GM18511 (cell line): ENCODE data around the gene C2CD2.
"Not testable (repeated sequence)": the region's sequence is repeated elsewhere in the genome, so short reads cannot be mapped to it uniquely, and the experiment has no call there.

ENCODE experiments used
- ATAC-seq: cut with Tn5 transposase; IDR thresholded peaks from one replicate; pipeline ENCODE4 v1.9.1; 2021; ENCODE audit warnings: mild to moderate bottlenecking, moderate library complexity; ENCODE audit not compliant: unreplicated experiment

The C2CD2 gene

DNA sequence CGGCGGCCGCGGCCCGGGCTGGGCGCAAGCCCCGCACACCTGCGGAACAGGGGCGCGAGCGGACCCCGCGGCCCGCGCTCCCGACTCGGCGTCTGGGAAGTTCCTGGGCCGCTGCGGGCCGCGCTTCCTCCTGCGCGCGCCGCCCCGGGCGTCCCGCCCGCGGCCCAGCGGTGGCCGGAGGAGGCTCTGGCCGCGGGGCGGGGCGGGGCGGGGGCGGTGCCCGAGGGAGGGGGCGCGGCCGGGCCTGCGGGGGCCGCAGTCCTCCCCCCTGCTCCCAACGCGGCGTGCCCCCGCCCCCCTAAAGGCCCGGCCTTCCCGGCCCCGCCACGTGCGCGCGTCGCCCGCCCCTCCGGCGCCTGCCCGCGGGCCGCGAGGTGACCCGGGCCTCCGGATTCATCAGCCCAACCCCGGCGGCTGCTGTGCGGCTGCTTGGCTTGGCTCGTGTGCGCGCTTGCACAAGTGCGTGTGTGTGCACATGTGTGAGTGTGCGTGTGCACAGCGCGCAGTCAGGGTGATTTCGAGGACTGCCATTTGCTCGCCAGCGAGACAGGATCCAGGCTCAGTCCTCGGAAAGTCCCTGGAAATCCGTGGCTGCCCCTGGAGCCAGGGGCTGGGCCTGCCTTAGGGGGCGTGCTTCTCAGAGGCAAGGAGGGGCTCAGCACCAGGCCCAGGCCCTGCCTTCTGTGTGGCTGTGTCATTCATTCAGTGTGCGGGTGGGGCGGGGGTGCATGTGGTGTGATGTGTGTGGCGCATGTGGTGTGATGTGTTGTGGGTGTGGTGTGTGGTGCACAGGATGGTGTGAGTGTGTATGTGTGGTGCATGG lies at the start of gene C2CD2:
Gene C2CD2 (minus strand): TSS at position 188 of the 823 bp plus-strand sequence. CDS start 370 bp downstream, outside the sequence.
- peak; percentile 65 for ATAC-seq

DNA sequence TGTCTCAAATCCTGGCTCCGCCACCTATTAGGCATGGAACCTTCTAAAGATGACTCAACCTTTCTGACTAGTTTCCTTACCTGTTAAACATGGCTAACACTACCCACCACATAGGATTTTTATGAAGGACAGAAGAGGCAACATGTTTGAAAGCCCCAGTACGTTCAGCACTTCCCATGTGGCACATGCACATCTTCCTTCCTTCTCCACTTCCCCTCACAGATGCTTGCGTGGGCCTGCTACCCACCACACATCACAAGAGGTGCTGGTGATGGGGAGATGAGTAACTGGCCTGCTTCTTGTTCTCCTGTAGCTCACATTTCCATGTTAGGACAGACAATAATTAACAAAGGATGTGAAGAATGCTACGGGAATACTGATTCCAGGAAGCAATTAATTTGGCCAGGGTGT lies 49.2 kb upstream of the C2CD2 start:
- ATAC-seq = no peak

DNA sequence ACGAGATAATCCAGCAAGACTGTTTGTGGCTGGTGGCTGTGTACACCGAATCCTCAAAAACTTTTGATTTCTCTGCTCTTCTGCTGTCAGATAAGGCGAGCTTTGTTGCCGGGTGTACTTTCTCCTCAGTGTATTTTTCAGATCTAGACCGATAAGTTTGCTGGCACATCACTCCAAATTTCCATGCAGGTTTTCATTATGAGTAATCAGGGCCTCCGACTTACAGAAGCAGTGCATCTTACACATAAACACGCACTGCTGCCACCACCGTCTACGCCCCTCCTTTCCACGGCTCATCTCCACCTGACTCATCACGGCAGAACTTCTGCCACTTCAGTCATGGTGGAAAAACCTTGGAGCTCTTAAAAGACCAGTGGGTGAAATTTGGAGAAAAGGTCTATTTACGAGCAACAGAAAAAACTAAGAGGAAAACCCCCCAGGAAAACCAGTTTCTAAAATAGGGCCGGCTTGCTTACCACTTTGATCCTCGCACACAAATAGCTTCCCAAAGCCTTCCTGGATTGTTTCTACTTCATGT lies 48.7 kb upstream of the C2CD2 start:
- ATAC-seq = peak; percentile 89

DNA sequence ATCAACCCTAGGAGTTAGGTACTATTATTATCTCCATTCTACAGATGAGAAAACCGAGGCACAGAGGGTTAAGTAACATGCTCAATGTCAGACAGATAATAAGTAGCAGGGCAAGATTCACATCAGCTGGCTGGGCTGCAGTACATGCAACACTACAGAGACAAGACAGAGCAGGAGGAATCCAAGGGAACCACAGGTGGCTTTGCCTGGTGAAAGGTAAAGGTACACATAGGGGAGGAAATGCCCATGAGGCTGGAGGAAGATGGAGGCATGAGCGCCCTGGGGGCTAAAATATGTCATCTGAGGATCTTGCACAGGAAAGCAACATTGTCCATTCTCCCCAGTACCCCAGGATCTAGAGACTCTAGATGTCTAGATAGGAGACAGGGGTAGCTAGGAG lies 48.0 kb upstream of the C2CD2 start:
- ATAC-seq = no peak

DNA sequence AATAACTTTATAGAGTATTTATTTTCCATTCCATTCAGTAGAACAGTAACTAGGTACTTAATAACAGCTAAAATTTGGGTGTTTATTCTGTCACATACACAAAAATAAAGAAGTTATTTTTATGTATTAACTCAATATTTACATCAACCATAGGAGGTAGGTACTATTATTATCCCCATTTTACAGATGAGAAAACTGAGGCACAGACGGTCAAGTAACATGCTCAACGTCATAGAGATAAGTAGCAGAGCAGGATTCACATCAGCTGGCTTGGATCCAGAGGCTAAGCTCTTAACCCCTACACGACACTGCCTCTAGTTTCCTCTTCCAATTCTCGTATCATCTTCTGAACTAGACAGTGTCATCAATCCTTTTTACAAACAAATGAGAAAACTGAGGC lies 47.1 kb upstream of the C2CD2 start:
- ATAC-seq = no peak

DNA sequence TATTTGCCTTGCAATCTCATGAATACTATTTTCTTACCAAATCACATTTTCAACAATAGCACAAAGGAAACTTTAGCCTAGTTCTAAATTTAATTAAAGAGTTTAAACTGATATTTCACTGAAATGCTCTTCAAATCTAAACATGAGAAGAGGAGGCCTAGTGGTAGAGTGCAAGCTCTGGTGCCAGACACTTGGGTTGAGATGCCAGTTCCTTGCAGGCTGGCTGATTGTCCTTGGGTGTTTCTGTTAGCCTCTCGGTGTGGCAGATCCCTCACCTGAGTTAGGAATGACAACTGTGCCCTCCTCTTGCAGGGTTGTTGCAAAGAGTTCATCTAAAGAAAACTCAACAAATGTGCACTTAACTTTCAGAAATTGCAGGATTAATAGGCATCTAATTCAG lies 43.8 kb upstream of the C2CD2 start:
- no peak for ATAC-seq

DNA sequence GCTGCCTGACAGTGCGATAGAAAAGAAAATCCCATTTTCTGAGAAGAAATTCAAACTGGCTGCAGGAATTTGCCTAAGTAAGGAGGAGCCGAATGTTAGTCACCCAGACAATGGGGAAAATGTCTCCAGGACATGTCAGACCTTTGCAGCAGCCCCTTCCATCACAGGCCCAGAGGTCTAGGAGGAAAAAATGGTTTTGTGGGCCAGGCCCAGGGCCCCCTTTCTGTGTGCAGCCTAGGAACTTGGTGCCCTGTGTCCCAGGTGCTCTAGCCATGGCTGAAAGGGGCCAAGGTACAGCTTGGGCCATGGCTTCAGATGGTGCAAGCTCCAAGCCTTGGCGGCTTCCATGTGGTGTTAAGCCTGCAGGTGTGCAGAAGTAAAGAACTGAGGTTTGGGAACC lies 41.8 kb upstream of the C2CD2 start:
- ATAC-seq = no peak

DNA sequence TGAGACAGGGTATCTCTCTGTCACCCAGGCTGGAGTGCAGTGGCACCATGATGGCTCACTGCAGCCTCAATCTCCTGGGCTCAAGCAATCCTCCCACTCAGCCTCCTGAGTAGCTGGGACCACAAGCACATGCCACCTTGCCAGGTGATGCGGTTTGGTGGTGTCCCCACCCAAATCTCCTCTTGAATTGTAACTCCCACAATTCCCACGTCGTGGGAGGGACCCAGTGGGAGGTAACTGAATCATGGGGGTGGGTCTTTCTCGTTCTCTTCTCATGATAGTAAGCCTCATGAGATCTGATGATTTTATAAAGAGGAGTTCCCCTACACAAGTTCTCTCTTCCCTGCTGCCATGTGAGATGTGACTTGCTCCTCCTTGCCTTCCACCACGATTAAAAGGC lies 40.8 kb upstream of the C2CD2 start:
- ATAC-seq = not testable (repeated sequence)

DNA sequence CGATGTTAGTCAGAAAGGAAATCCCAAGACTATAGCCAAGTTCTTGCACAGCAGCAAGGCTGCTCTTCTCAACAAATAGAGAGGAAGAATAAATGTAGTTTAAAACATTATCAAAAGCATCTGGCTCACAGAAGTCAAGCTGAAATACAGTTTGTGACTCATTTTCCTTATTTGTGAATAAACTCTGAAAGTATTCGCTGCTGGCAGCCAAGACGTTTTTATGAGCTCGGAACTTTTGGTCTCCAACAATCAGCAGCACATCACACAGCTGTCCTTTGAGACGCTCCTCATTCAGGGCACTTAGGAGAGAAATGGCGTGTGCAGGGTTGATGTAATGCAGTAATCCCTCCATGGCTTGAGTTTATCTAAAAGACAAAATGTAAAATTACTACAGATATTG lies 39.9 kb upstream of the C2CD2 start:
- ATAC-seq = no peak

DNA sequence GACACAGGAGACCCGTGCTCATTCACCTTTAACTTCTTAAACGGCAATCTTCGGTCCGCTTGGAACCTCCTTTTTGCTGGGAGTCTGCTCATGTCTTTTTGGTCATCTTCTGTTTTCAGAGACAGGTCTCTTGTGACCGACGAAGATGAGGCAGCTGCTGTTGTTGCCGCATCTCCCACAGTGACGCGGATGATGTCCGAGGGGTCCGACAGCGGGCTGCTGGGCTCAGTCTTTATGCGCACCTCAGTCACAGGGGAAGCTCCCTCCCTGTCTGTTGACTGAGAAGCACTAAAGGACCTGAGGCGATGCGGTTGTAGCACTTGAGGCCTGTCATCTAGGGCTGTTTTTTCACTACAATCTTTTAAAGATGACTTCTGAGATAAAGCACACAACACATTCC lies 38.8 kb upstream of the C2CD2 start:
- ATAC-seq = no peak

DNA sequence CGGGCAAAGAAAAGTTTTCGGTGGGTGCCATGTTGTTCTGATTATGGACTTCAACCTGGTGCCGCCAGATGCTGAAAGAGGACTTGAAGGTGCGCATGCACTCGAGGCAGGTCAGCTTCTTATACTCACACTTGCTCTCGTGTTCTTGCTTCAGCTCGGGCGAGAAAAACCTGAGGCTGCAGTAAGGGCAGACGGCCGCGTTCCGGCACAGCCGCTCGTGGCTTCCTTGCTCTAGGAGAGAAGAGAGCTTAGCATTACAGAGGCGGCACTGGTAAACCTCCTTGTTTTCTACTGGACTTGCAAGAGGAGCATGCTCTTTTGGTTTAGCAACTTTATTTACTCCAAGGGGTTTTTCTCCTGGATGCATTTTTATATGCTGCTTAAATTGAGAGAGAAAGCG lies 37.8 kb upstream of the C2CD2 start:
- ATAC-seq = no peak

DNA sequence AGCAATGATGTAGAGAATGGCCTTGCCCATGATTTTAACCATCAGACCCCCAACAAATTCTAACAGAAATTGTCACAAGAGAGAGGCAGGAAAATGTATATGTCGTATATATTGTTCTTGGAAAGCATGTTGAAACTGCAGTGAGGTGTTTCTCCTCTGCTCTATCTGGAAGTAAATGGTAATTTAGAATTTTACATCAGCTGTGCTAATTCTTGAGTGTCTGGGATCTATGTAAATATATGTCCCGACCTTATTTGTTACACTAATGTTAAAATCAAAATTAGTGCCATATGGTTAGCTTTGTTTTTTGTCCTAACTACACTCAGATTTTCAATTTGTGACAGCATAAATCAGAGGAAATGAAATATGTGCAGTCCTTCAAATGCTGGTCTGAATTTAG lies 35.9 kb upstream of the C2CD2 start:
- no peak for ATAC-seq

DNA sequence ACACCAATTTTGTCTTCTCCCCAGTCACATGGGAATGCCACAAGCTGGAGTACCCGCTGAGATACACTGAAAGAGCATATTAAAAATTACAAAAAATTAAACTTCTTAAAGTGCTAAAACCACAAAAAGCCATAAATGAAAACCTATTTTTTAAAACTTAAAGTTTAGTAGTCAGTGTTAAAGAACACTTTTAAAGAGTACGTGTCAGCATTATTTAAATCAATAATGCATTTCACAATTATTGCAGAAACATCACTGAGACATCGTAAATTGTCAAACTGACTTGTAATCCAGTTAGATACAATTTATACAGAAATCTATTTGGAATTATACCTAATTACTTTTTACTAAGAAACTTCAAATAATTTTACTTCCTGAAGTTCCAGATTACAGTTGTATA lies 33.5 kb upstream of the C2CD2 start:
- ATAC-seq = no peak

DNA sequence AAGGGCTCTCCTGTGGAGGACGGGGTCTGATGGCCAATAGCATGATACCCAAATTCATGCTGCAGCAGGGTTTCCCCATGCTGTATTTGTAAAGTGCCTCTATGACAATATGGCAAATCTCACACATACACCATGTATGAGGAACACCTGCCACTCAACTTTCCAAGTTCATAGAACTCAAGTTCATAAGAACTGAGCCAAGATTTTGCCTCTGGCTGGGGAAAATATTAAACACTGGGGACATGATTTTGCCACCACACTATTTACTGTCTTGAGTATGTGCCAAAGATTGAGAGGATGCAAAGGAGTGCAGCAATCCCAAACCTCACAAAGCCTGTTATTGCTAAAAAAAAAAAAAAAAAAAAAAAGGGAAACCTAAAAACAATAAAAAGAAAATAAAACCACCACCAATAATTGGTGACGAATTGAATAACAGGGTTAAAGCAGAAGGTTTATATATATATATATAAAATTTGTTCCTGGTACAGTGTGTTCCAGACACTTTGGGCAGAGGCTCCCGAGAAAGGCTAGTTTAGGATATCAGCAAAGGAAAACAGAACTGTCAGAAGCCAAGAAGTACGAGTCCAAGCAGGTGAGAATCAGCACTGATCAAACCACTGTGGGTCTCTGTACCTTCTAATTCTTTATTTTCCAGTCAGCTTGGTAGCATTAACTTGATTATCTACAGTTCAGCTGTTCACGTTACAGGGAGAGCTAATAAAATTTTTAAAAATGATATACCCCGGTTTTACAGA lies 32.0 kb upstream of the C2CD2 start:
- no peak for ATAC-seq

DNA sequence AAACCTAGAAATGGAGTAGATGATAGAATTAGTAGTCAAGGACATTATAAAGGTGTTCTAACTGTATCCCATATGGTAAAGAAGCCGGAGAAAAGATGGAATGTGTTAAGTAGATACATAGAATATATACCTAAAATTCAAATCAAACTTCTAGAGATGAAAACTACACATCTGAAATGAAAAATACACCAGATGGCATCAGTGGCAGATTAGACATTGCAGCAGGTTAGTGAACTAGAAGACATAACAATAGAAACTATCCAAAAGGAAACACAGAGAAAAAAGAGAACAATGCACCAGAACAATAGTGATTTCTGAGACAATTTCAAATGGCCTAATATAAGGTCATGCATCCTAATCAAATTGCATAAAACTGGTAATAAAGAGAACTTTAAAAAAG lies 29.4 kb upstream of the C2CD2 start:
- ATAC-seq = no peak

DNA sequence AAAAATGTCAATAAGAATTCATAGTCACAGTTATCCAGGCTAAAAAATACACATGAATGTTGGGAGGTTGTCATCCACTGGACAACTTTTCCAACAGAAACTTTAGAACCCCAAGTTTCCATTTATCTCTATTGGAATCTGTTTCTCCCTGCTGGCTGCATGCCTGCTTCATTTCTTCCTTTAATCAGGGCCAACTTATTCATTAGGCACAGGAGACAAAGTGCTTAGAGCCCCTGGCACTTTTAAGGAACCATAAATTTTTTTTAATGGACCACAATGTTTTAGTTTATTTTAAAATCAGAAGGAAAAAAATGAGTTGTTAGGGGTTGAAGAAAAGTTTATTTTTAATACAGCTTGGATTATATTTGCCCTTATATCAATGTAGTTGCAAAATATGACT lies 26.7 kb upstream of the C2CD2 start:
- ATAC-seq = no peak

DNA sequence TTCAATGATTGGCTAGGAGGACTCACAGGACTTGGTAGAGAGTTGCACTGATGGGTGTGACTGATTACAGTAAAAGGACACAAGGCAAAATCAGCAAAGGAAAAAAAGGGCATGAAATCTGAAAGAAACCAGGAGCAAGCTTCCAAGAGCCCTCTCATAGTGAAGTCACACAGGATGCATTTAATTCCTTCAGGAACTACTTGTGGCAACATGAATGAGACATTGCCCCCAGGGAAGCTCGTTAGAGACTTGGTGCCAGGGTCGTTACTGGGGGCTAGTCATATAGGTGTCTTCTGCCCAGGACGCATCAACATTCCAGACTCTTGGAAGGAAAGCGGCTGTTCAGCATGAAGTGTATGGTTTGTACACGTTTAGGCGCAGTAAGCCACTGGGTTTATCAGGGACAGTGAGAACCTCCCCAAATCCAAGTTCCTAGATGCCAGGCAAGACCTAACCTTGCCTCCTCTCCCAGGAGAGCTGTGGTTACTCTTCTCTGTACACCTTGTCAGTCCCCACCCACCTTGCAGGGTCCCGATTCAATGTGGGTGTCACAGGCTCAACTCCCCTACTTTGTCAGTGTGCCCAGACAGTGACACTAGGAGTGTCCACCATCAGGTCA lies 26.0 kb upstream of the C2CD2 start:
- no peak for ATAC-seq

DNA sequence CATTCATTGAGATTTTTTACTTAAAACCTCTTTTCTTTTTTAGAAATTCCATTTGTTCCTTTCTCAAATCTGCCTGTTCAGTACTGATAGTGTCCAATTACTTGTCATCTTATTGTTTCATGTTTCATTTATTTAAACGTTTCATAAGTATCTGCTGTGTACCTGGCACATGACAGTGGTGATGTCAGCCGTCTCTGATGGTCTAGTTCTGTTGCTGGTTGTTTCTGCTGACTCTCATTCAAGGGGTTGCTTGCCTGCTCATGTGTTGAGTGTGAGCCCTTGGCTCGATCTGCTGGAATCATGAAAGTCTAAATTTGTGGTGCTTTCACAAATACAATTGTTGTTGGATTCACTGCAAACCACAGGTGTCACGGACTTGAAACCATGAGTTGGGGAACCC lies 25.5 kb upstream of the C2CD2 start:
- no peak for ATAC-seq

DNA sequence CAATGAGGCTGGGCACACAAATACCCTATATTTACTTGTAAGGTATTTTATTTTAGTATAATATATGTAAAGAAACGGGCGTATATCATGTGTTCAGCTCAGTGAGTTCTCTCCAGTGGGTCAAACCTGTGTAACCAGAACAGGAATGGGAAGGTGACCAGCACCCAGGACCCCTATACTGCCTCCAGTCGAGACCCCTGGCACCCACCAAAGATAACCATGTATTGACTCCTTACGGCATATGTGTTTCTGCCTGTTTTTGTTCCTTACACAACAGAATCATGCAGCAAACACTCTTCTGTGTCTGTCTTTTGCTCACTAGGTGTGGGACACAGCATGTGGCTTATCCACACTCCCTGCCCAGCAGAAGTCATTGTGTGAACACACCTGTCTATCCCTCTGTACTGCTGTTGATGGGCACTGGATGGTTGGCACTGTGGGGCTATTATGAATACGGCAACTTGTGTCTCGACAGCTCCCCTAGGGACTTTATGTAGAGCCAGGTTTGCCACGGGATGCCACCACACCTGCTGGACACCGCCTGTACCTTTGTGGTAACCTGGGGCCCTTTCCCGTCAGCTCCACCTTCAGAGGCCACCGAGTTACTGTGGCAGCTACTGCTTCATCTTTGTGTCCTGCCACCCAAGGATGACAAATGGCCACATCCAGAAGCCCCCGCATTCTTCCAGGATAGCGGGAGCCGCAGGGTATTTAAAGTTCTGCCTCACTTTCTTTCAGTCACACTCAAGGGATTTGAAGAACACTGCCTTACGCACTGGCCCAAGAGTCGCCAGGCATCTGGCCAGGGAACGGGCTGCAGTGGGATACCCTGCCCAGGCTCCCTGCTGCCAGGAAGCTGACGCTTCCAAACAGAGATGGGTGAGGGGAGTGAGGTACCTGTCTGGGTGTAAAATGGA lies 23.5 kb upstream of the C2CD2 start:
- ATAC-seq = no peak

DNA sequence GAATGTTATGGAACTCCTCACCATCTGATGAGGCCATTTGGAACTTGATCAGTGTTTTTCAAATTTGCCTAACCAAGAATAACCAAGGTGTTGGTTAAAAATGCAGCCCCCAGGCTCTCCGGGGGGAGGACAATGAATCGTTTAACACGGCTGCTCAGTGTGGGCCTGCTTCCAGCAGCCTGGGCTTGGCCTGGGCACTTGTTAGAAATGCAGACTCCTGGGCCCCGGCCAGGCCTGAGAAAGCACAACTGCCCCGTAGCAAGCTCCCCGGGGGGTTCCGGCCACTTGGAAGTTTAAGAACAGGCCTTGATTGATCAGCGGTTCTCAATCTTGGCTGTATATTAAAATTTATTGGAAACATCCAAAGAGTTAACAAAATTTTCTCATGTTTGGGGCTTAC lies 22.8 kb upstream of the C2CD2 start:
- no peak for ATAC-seq
